GM21381 (cell line): ENCODE data around the gene MAGEB18.

Experiments used
- ATAC-seq: cut with Tn5 transposase; IDR thresholded peaks from one replicate; pipeline ENCODE4 v1.9.1; 2021; ENCODE audit warnings: mild to moderate bottlenecking, moderate library complexity; ENCODE audit not compliant: unreplicated experiment

The MAGEB18 gene

DNA sequence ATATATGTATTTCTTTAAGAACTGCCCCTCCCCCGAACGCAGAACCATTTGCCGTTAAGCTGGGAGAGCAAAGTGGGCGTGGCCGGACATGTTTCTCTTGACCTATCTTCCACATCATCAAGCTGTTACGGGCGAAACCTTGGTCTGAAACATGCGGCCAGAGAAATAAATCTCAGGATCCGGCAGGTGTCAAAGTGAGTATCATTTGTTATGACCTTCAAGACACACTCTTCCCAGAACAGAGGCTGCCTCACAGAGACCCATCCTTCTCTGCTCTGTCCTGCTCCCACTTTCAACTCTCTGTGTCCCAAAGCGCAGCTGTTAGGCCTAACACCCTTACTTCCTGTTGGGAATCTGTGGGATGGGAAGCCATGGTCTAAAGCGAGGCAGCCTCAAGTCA, at the start of gene MAGEB18:
MAGEB18 (plus strand) TSS at position 70 of the 400 bp plus-strand sequence. CDS start 643 bp downstream, outside the sequence.
- ATAC-seq, result no peak

- ATAC-seq, result no peak
Observed at GRCh38 chrX:26100421-26100920, 37.7 kb upstream of the MAGEB18 start.

- no peak for ATAC-seq
Observed at GRCh38 chrX:26109142-26109541, 29.0 kb upstream of the MAGEB18 start.

DNA sequence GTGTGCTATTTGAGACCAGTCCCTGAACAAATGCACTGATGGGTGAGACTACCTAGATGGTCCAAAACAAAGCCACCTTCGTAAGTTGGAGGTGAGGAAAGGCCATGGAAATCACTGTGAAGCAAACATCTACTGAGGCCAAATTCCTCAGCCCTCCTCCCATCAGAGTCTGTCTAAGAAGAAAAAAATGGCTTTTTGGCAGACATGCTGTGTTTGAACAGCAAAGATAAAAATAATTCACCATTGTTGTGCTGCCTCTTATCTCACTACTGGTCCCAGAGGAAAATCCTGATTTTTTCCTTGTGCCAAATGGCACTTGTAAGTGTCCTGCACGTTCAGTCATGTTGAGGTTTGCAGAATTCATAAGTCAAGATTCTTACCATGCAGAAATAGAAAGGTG, 7.9 kb downstream of the MAGEB18 start:
- no peak for ATAC-seq

GRCh38 chrX:26160301-26160700, 22.2 kb downstream of the MAGEB18 start, which contains the start of gene MAGEB6B:
MAGEB6B (plus strand) TSS chrX:26160601; CDS start chrX:26160601, 0 bp downstream.
- no peak for ATAC-seq
